Measurements from ENCODE around the gene AIFM1. TPM values are rescaled to one million over a fixed set of nuclear protein-coding genes. Genes with fewer than 3 reads are reported as not detected.
A peak's percentile ranks its signal among the peaks of the same experiment; 100 is the strongest.

The AIFM1 gene
- total RNA-seq, result 10 to 100 TPM; 57.9 to 66.5 TPM

DNA sequence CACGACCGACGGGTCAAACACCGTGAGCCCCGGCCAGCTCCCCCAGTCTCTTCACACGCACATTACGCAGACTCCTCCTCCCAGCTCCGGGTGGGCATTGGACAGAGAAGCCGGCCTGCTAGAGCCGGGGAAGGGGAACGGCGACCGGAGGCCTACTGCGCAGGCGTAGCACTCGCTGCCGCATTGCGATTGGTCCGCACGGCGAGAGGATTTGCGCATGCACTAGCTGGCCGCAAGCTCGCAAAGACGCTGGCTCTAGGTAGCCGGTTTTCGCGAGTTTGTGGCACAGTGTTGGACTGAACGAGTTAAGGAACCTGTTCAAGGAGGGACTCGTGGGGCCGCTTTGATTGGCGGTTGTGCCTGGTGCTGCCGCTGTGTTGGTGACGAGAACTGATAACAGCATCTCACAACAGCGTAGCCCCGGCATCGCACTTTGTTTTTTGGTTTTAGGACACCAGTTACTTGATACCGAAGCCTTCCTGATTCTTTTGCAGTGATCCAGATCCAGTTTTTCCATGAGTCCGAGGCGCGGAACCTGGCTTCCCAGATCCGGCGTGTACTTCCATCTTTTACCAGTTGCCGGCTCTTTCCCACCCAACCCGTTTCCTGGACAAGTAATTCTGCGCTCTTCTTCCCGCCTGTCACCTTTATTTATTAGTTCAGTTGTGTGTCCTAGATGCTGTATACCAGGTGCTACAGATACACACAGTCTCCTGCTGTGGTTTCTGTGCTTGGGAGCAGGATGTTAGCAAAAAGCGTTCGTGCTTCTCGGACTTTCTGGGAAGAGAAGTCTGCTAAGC is at the start of gene AIFM1:
AIFM1 (minus strand) TSS at position 139 of the 800 bp plus-strand sequence. CDS start 185 bp downstream, outside the sequence.
- H3K9me3 Mint-ChIP-seq, result no peaks in the 10 kb centered on the region
- H3K27ac Mint-ChIP-seq, result peak within 1 kb of the TSS; percentile 75 to 96
- DNase-seq (ENCODE audit: low spot score in 2 of 2) (peak; percentile 80 to 91), ATAC-seq (peak; percentile 92 to 94)
- H3K36me3 Mint-ChIP-seq, result peaks cover 0 to 16% of the 10 kb centered on the region in 2 donors

DNA sequence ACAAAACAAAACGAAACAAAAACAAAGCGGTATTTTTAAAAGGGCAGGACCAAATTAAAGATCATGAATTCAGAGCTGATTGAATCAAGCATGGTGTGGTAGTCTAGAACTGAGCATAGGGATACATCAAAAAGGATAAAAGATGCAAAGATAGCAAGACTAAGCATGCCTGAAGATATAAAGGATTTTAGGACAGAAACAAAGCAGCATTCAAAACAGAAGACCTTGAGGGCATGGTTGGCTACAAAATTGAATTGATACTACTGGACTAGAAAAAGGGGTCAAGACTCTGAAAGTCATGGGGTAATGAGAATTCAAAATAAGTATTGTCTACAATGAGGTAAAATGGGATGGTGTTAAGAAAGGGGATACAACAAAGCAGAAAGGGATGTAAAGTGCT is 47.7 kb upstream of the AIFM1 start:
- ATAC-seq, result no peak
- peaks cover 6 to 23% of the 10 kb centered on the region in 2 donors for H3K36me3 Mint-ChIP-seq
- no peak overlapping the region for H3K27ac Mint-ChIP-seq
- no peak for DNase-seq (ENCODE audit: low spot score in 2 of 2)
- peaks cover 0 to 4% of the 10 kb centered on the region in 2 donors for H3K9me3 Mint-ChIP-seq

DNA sequence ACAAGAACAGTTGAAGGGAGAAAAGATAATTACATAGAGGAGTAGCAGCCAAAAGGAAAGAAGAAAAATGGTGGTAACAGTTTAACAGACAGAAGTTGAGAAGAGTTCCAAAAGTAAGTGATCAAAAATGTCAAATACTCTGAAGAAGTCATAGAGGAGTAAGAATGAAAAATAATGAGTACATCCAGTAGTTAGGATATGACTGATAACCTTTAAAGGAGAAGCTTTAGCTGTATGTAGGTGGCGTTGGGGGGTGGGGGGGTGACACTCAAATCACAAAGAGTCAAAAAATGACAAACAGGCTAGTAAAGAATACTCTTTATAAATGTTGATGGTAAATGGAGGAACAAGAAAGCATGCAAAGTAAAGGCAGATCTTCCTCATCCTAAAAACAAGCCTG is 46.7 kb upstream of the AIFM1 start:
- peaks cover 6 to 23% of the 10 kb centered on the region in 2 donors for H3K36me3 Mint-ChIP-seq
- ATAC-seq, result peak; percentile 73 to 91
- peak overlapping the region; percentile 84 to 95 for H3K27ac Mint-ChIP-seq
- no peak for DNase-seq (ENCODE audit: low spot score in 2 of 2)
- peaks cover 0 to 4% of the 10 kb centered on the region in 2 donors for H3K9me3 Mint-ChIP-seq

DNA sequence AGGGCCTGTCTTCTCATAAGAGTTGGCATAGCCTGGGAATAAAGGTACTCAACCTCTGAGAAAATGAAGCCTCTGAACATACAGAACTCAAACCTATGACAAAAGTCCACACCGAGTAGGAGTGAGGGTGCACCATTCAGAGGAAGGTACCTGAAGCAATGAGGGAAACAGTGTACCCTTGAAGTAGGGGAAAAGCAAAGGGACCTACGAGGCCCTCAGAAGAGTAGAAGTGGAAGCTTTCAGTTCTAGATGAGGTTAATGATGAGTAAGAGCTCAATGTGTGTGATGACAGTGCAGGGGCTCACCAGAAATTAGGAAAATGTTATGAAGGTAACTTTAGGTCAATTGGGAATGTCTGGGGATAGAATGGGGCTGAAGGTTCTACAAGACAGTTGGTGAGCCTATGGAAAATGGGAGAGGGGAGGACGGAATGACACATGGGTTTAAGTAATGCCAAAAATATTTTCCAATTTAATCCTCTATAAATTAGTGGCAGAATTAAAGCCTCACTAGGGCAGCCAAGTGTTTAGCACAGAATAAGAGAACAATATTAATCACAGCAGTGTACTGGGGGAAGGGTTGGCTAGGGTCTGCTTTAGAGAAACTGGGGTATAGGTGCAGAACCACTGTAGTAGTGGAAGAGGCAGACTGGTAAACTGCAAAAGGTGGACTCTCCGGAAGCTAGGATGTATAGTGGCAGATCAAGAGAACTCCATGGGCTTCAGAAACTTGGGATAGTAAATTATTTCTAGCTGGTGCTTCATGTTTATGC is 46.0 kb upstream of the AIFM1 start:
- Mint-ChIP-seq H3K9me3 (peaks cover 0 to 4% of the 10 kb centered on the region in 2 donors), H3K36me3 (peaks cover 6 to 23% of the 10 kb centered on the region in 2 donors), H3K27ac (peak overlapping the region; percentile 84 to 95)
- DNase-seq (ENCODE audit: low spot score in 2 of 2) (no peak), ATAC-seq (peak; percentile 51 to 85)

DNA sequence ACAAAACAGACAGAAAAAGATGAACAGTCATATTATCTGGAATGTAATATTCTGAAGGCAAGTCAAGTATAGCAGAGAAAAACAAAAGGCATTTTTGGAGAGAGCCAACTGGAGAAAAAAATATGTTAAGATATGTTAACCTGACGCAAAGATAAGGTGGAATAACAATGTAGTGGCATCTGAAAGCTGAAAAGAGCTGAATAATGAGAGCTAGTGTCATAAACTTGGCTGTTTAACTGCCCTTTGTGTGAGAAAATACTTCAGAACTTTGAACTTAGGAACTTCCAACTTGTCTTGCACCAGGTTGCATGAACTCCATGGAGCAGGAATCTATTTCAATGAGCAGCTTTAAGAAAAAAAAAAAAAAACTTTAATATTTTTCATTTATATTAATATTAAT is 39.0 kb upstream of the AIFM1 start:
- no peaks in the 10 kb centered on the region for H3K36me3 Mint-ChIP-seq
- DNase-seq (ENCODE audit: low spot score in 2 of 2) (no peak), ATAC-seq (no peak)
- H3K27ac Mint-ChIP-seq, result no peak overlapping the region
- H3K9me3 Mint-ChIP-seq, result no peaks in the 10 kb centered on the region

DNA sequence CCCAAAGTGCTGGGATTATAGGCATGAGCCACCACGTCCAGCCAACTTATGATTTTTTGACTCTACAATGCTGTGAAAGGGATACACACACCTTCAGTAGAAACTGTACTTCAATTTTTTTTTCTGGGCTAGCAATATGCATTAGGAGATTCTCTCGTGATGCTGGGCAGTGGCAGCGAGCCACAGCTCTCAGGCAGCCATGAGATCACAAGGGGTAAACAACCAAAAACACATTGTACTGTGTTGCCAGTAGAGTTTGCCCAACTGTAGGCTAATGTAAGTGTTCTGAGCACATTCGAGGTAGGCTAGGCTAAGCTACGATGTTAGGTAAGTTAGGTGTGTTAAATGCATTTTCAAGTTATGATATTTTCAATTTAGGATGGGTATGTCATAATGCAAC is 31.8 kb upstream of the AIFM1 start:
- DNase-seq (ENCODE audit: low spot score in 2 of 2), result no peak
- Mint-ChIP-seq H3K9me3 (no peaks in the 10 kb centered on the region), H3K36me3 (no peaks in the 10 kb centered on the region), H3K27ac (no peak overlapping the region)
- ATAC-seq, result no peak

DNA sequence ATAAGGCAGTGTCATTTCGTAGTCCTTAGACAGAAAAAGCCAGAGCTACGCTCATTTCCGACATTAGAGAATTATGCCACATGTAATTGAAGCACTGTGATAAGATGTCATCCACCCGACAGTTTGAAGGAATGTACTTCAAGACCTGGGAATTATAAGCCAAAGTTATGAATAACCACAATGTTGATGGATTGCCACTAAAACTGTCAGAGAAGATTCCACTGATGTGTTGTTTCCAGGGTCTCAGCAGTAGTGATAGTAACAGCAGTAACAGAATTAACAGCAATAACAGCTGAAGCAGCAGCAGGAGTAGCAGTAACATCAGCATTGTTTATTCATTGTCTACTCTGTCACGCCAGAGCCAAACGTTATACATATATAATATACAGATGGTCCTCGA is 30.8 kb upstream of the AIFM1 start:
- Mint-ChIP-seq H3K27ac (no peak overlapping the region), H3K9me3 (no peaks in the 10 kb centered on the region), H3K36me3 (no peaks in the 10 kb centered on the region)
- no peak for ATAC-seq
- no peak for DNase-seq (ENCODE audit: low spot score in 2 of 2)

DNA sequence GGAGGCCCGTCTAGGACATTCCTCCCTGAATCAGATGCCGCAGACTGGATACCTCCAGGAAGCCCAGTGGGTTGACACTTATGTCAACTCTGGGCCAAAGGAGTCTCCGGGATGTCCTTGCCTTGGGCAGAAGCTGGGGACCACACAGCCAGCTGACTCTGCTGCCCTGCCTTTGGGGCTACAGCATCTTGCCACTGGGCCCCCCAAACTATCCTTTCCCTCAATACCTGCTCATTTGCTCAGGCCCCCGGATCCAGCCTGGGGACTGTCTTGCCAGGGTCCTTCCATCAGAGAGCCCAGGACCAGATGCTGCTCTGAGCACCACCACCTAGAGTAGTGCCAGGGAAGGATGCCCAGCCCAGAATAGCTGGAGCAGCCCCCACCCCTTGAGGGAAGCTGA is 25.2 kb upstream of the AIFM1 start:
- DNase-seq (ENCODE audit: low spot score in 2 of 2) (no peak), ATAC-seq (no peak)
- Mint-ChIP-seq H3K27ac (no peak overlapping the region), H3K9me3 (no peaks in the 10 kb centered on the region), H3K36me3 (no peaks in the 10 kb centered on the region)

DNA sequence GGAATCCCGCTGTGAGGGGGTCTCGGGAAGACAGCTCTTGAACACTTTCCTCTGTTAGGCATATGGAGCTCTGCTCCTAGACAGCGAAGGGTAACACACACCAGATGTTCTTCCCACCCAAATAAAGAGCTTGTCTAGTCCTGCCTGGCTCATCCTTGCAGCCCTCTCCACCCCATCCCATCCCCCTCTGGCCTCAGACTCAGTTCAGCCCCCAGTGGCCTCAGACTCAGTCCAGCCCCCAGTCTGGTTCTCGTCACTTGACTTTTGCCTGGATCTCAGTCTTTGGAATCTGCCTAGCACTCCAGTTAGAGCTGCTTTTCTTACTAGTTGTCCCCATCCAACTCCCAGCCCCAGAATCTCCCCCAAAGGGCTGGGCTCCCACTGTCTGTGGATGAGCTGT is 21.0 kb upstream of the AIFM1 start:
- H3K27ac Mint-ChIP-seq, result no peak overlapping the region
- no peak for DNase-seq (ENCODE audit: low spot score in 2 of 2)
- no peaks in the 10 kb centered on the region for H3K9me3 Mint-ChIP-seq
- ATAC-seq, result no peak
- H3K36me3 Mint-ChIP-seq, result no peaks in the 10 kb centered on the region

DNA sequence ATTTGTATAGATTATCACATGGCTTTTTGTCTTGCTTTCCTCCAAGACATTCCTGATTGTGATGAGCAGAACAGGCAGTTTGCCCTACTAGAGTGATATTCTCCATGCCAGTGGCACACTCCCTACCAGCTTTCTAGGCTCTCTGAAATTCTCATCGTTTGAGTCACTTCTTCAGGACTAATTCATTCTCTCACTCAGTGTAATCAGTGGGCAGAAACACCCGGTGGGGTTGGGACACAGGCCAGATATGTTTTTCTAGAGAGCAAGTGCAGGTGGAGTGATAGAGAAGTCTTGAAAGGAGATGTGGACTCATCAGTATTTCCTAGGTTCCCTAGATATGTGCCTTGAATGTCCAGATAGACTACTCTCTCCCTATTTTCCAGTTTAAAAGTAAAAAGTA is 19.2 kb upstream of the AIFM1 start:
- DNase-seq (ENCODE audit: low spot score in 2 of 2) (no peak), ATAC-seq (no peak)
- H3K9me3 Mint-ChIP-seq, result no peaks in the 10 kb centered on the region
- H3K27ac Mint-ChIP-seq, result no peak overlapping the region
- H3K36me3 Mint-ChIP-seq, result peaks cover 0 to 2% of the 10 kb centered on the region in 2 donors

DNA sequence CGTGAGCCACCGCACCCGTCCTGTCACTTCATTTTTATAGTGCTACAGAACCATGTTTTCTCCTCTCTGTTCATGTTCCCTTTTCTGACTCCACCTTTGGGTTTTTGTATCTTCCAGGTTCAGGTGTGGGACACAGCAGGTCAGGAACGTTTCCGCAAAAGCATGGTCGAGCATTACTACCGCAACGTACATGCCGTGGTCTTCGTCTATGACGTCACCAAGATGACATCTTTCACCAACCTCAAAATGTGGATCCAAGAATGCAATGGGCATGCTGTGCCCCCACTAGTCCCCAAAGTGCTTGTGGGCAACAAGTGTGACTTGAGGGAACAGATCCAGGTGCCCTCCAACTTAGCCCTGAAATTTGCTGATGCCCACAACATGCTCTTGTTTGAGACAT is 18.5 kb upstream of the AIFM1 start:
- H3K9me3 Mint-ChIP-seq, result no peaks in the 10 kb centered on the region
- DNase-seq (ENCODE audit: low spot score in 2 of 2) (no peak), ATAC-seq (no peak)
- H3K36me3 Mint-ChIP-seq, result peaks cover 0 to 6% of the 10 kb centered on the region in 2 donors
- H3K27ac Mint-ChIP-seq, result no peak overlapping the region

DNA sequence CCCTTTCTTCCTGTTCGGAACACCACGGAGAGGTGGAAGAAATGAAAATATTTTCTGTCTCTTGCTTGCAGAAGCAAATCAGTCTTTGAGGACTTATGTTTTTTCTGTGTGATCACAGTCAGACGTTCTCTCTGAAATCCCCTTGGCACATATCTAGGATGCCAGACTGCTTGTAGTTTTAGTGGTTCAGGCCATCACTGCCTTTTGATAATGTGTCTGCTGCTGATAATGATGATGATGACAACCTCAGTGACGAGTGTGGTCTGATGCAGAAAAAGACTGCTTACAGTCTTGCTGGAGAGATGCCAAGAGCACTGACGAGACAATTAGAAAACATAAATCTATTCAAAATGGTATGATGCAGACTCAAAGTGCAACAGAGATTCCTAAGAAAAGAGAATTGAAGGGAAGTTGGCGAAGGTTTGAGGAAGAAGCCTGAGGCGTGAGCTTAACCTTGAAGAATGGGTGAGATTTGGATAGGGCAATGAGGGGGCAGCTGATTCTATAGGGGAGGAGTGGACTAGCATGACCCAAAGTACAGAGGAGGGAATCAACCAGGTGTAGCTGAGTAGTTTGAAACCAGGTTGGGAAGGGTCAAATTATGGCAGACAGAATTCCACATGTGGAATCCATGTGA is 14.1 kb upstream of the AIFM1 start:
- Mint-ChIP-seq H3K9me3 (no peaks in the 10 kb centered on the region), H3K27ac (peak overlapping the region; percentile 11 to 72), H3K36me3 (peaks cover 8 to 28% of the 10 kb centered on the region in 2 donors)
- DNase-seq (ENCODE audit: low spot score in 2 of 2) (no peak), ATAC-seq (no peak)

DNA sequence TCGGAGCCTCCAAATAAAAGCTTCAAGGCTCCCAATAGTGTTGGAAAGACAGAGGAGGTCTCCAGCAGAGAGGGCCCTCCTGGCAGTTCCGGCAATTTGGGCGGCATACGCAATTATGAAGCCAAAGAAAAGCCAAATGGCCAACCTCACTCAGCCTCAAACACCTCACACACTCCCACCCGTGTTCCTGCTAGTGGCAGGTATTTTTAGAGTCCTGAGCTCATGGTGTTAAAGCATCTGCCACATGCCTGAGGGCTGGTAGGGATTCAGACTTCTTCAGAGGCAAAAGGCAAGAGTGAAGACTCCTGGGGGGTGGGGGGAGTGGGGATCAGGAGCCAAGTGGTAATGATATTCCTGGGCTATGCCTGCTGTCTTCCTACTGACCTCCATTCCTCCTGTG is 13.5 kb upstream of the AIFM1 start:
- Mint-ChIP-seq H3K9me3 (no peaks in the 10 kb centered on the region), H3K27ac (no peak overlapping the region), H3K36me3 (peaks cover 8 to 29% of the 10 kb centered on the region in 2 donors)
- ATAC-seq (no peak), DNase-seq (ENCODE audit: low spot score in 2 of 2) (no peak)

DNA sequence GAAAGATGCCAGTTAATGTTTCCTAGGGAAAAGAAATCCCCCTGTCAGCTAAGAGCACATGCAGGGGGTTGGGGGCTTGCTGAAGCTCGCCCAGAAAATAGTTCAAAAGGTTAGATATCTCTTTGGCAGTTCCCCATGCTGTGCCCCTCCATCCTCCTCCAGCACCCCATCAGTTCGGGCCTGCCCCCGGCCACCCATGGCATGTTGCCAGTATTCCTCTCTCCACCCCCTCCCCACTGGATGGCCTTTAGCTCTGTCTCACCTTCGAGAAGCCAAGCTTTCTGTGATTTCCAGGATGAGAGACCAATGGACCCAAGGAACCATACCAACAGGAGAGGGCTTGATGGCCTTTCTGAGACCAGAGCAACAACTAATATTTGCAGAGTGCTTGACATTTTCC is 11.3 kb upstream of the AIFM1 start:
- DNase-seq (ENCODE audit: low spot score in 2 of 2) (no peak), ATAC-seq (no peak)
- Mint-ChIP-seq H3K36me3 (peaks cover 21 to 46% of the 10 kb centered on the region in 2 donors), H3K9me3 (no peaks in the 10 kb centered on the region), H3K27ac (peak overlapping the region; percentile 77 to 88)

DNA sequence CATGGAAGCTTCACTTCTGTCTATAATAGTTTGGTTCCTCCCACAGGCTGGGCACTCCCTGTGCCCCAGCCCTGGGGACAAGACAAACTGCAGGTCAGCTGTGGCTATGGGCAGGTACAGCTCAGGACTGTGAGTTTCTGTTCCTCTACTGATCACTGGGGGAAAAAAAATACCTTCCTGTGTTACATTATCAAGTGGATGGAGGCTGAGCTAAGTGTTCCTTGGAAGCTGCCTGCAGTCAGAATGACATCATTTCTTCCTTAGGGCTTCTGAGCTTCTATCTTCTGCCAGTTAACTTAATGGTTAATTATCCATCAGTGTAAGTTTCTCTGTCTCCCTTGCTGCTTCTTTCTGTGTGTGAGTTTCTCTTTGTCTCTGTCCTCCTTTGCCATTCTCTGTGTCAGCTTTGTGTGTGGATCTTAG is 10.7 kb upstream of the AIFM1 start:
- Mint-ChIP-seq H3K27ac (peak overlapping the region; percentile 77 to 88), H3K9me3 (no peaks in the 10 kb centered on the region), H3K36me3 (peaks cover 22 to 46% of the 10 kb centered on the region in 2 donors)
- DNase-seq (ENCODE audit: low spot score in 2 of 2), result no peak
- ATAC-seq, result peak in 1 of 2 donors; percentile 33

DNA sequence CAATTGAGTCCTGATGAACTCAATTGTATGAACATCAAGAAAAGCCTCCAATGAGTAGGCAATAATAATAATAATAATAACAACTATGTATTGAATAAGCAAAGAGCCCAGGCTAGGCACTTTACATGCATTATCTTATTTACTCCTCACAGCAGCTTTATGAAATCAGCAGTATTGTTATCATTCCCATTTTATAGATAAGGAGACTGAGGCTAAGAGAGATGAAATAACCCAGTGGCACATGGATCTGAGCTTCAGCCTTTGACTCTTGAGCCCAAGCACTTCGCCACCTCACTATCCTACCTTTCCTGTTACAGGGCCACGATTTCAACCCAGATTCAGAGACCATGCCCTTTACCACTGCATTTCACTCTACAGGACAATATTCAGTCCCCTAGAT is 9.3 kb upstream of the AIFM1 start:
- no peak for ATAC-seq
- H3K27ac Mint-ChIP-seq, result peak overlapping the region in 1 of 2 donors; percentile 50

More for the DNA sequence above, 9.3 kb upstream of the AIFM1 start:
- Mint-ChIP-seq H3K36me3 (peaks cover 22 to 45% of the 10 kb centered on the region in 2 donors), H3K9me3 (no peaks in the 10 kb centered on the region)
- DNase-seq (ENCODE audit: low spot score in 2 of 2), result no peak

All from activated naive CD4-positive, alpha-beta T cell treated with anti-CD3 and anti-CD28 coated beads, Interleukin-2, amount 50 U/mL, for 72 hours (primary cell).